Epithelial cell of esophagus (primary cell): ENCODE data around the gene MYO1H.

Source experiments
- DNase-seq: peaks from one replicate; pipeline ENCODE4 v3.0.0; 2010; ENCODE audit warnings: low read depth
- H3K4me3 ChIP-seq: 2 replicates; pipeline ENCODE4 v1.5.1; 2011; ENCODE audit warnings: mild to moderate bottlenecking, low read length, control low read depth
- CTCF ChIP-seq: IDR thresholded peaks from 2 replicates; pipeline ENCODE4 v1.5.1; 2011; ENCODE audit warnings: low read depth, mild to moderate bottlenecking, low read length, control low read depth, inconsistent platforms; ENCODE audit not compliant: insufficient read depth; ENCODE audit errors: missing control alignments

Gene MYO1H

DNA sequence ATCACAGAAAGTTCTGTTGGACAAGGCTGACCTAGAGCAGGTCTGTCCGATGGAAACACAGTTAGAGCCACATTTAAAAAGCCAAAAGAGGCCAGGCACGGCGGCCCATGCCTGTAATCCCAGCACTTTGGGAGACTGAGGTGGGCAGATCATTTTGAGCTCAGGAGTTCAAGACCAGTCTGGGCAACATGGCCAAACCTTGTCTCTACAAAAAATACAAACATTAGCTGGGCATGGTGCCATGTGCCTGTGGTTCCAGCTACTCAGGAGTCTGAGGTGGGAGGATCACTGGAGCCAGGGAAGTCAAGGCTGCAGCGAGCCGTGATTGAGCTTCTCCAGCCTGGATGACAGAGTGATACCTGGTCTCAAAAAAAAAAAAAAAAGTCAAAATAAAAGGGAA, 144.7 kb downstream of the MYO1H start:
- DNase-seq, result no peak
- TF ChIP-seq CTCF, result no peak
- H3K4me3 ChIP-seq, result no peak overlapping the region

- no peak for TF ChIP-seq CTCF
- H3K4me3 ChIP-seq, result no peak overlapping the region
- no peak for DNase-seq
Observed at GRCh38 chr12:109493090-109493489, 145.4 kb downstream of the MYO1H start.

DNA sequence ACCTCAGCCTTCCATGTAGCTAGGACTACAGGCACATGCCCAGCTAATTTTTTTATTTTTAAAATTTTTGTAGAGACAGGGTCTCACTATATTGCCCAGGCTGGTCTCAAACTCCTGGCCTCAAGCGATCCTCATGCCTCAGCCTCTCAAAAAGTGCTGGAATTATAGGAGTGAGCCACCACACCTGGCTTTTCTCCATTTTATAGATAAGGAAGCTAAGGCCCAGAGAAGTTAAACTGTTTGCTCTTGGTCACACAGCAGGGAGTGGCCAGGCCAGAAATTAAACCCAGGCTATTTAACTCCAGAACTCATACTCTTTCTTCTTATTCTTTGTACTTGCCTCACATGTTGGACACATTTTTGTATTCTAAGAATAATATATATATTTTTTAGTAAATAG, 146.2 kb downstream of the MYO1H start:
- TF ChIP-seq CTCF, result no peak
- DNase-seq, result no peak
- no peak overlapping the region for H3K4me3 ChIP-seq

- DNase-seq, result no peak
- no peak for TF ChIP-seq CTCF
- no peak overlapping the region for H3K4me3 ChIP-seq
Observed at GRCh38 chr12:109494348-109494881, 146.7 kb downstream of the MYO1H start.

GRCh38 chr12:109495012-109495411, 147.3 kb downstream of the MYO1H start:
- no peak overlapping the region for H3K4me3 ChIP-seq
- DNase-seq, result no peak
- no peak for TF ChIP-seq CTCF

GRCh38 chr12:109496306-109496705, 148.6 kb downstream of the MYO1H start:
- no peak for TF ChIP-seq CTCF
- no peak for DNase-seq
- H3K4me3 ChIP-seq, result no peak overlapping the region

DNA sequence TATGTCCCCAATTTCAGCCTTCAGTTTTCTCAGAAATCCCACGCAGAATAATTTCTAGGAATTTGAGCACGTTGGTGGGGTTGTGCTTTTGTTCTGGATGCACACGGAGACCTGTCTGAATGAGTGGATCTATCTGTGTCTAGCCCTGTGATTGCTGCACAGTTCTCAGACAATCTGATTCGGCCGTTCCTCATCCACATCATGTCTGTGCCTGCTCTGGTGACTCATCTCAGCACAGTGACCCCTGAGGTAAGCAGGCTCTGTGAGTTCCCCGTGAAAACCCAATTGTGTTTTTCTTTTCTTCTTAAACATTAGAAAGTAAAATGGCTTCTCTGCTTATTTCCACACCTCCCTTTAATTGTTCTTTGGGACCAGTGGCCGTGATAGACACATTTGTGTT, 150.0 kb downstream of the MYO1H start:
- TF ChIP-seq CTCF, result no peak
- no peak overlapping the region for H3K4me3 ChIP-seq
- DNase-seq, result peak; percentile 94
